GM13977 (cell line): Measurements from ENCODE around the gene GSTT2.
"Not testable (repeated sequence)": the region's sequence is repeated elsewhere in the genome, so short reads cannot be mapped to it uniquely, and the experiment has no call there.

Source experiments
- DNase-seq: peaks from one replicate; pipeline ENCODE4 v3.0.0; 2012; ENCODE audit warnings: low spot score
- CTCF ChIP-seq: IDR thresholded peaks from 2 replicates; pipeline ENCODE4 v1.5.1; 2012; ENCODE audit warnings: mild to moderate bottlenecking, control low read depth; ENCODE audit not compliant: insufficient read depth; ENCODE audit errors: extremely low read depth, missing control alignments
- in situ Hi-C: fragments of 300-500 bp; cut with MboI; formaldehyde crosslinking; loops from one replicate; pipeline ENCODE4 v1.12.0; 2022; ENCODE audit warnings: low sequenced_read_pairs, low pct_unique_long_range_greater_than_20kb, mixed read lengths, inconsistent platforms; ENCODE audit not compliant: unreplicated experiment

GSTT2 gene

GRCh38 chr22:23979557-23980240 is at the start of gene GSTT2:
Gene GSTT2 (plus strand): TSS chr22:23980134.
- in situ Hi-C loops, DNase-seq: not testable (repeated sequence)

- no peak for DNase-seq
- no peak for TF ChIP-seq CTCF
- in situ Hi-C loops = no loop called here
These were observed 41.5 kb upstream of the GSTT2 start for GRCh38 chr22:23938328-23939016.

- in situ Hi-C loops = no loop called here
- no peak for TF ChIP-seq CTCF
- no peak for DNase-seq
These were observed 40.9 kb upstream of the GSTT2 start for GRCh38 chr22:23939017-23939357.

GRCh38 chr22:23940166-23940565 is 39.8 kb upstream of the GSTT2 start:
- in situ Hi-C loops, DNase-seq: not testable (repeated sequence)

- in situ Hi-C loops, DNase-seq: not testable (repeated sequence)
These were observed 32.5 kb upstream of the GSTT2 start for GRCh38 chr22:23947391-23947790.

GRCh38 chr22:23949764-23950163 is 30.2 kb upstream of the GSTT2 start:
- in situ Hi-C loops, DNase-seq: not testable (repeated sequence)

- in situ Hi-C loops, DNase-seq: not testable (repeated sequence)
These were observed 28.6 kb upstream of the GSTT2 start for GRCh38 chr22:23951383-23951782.

- DNase-seq, in situ Hi-C loops: not testable (repeated sequence)
These were observed 27.0 kb upstream of the GSTT2 start for GRCh38 chr22:23952794-23953405.

- in situ Hi-C loops, DNase-seq: not testable (repeated sequence)
These were observed 26.4 kb upstream of the GSTT2 start for GRCh38 chr22:23953485-23953884.

GRCh38 chr22:23954193-23954990 is 25.5 kb upstream of the GSTT2 start:
- DNase-seq, in situ Hi-C loops: not testable (repeated sequence)

GRCh38 chr22:23954991-23955305 is 25.0 kb upstream of the GSTT2 start:
- DNase-seq, in situ Hi-C loops: not testable (repeated sequence)

- DNase-seq, in situ Hi-C loops: not testable (repeated sequence)
These were observed 24.0 kb upstream of the GSTT2 start for GRCh38 chr22:23955886-23956285.
